Superior temporal gyrus (tissue), 1 donor: ENCODE results near the gene FBXO42.
"Not testable (repeated sequence)": the region's sequence is repeated elsewhere in the genome, so short reads cannot be mapped to it uniquely, and the experiment has no call there.

ENCODE experiments used
- DNase-seq: peaks from one replicate; pipeline ENCODE4 v3.0.0-alpha.2; 2016; ENCODE audit errors: extremely low spot score

The FBXO42 gene

GRCh38 chr1:16266411-16267118, 85.7 kb downstream of the FBXO42 start:
- no peak for DNase-seq

- no peak for DNase-seq
Measured at GRCh38 chr1:16262067-16262466, 90.2 kb downstream of the FBXO42 start.

- DNase-seq: no peak
Measured at GRCh38 chr1:16260814-16261213, 91.5 kb downstream of the FBXO42 start.

- DNase-seq: no peak
Measured at GRCh38 chr1:16258591-16259135, 93.6 kb downstream of the FBXO42 start.

GRCh38 chr1:16257968-16258367, 94.3 kb downstream of the FBXO42 start:
- no peak for DNase-seq

DNA sequence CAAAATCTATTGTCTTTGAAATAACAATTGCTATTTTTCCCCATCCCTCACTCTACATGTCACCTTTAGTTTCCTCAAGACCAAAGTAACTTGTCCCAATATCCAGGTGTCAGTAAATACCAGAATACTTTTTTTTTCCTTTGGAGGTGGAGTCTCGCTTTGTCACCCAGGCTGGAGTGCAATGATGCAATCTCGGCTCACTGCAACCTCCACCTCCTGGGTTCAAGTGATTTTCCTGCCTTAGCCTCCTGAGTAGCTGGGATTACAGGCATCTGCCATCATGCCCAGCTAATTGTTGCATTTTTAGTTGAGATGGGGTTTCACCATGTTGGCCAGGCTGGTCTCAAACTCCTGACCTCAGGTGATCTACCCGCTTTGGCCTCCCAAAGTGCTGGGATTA, 94.7 kb downstream of the FBXO42 start:
- not testable (repeated sequence) for DNase-seq

DNA sequence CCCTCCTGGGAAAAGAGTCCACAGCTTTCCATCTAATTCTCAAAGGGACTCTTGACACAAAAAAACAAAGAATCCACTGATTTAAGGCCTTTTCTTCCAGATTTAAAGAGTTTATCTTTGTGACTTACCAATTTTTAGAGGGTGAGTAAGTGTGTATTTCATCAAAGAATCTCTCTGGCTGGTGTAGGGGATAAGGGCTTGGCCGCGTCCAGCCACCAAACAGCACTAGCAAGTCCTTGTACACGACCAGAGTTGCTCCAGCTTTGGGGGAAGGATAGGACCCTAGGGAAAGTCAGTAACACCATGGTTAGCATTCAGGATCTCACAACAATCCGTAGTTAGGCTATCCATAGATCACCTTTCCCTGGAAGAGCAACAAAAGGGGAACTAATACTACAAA, 95.8 kb downstream of the FBXO42 start:
- DNase-seq: no peak

DNA sequence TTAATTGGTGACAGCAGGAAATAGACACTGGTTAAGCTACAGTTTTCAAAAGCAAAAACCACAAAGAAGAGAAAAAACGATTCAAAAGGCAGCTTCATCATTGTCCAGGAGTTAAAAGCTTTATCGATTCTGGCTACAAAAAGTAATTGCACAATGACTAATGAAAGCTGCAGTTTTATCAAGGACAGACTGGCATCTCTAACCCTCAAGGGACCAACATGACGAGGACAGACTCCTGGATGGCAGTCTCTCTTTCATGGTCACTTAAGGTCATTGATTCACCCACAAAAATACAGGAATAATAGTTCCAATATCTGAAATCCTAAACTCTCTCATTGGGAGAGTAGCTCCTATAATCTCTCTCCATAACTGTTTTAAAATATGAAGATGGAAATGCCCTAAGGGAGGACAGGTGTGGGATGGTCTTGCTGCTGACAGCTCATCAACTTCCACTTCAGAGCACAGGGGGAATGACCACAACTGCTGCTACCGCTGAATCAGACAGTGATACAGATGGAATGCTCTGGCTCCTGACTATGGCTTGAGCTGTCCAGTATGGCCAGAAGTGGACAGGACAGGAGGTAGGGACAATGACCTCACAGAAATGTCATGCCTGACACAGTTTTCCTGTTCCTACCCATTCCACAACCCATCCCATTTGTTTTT, 97.9 kb downstream of the FBXO42 start:
- DNase-seq: no peak

DNA sequence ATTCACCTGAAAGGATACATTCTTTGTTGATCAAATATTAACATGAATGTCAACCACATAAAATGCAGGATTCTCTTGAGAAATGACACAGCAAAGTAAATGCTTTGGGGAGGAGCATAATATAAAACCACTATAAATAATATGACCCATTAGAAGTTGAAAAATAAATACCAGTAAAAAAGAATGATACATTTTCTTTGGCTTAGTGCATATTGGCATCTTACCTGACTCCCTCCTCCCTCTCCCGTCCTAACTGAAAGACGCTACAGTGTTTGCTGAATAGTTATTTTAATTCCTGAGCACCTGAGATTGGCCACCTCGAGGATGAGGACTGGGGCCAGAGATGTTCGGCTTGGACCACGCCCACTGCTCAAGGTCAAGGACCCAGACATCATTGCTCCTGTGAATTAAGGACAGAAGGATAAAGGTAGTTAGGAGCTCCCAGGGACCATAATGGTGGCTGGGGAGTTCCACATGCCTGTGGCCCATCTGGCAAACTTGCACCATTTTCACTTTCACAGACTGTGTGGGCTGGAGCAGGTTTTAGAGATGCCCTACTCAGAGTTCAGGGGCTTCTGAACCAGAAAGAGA, 98.9 kb downstream of the FBXO42 start:
- DNase-seq: no peak

DNA sequence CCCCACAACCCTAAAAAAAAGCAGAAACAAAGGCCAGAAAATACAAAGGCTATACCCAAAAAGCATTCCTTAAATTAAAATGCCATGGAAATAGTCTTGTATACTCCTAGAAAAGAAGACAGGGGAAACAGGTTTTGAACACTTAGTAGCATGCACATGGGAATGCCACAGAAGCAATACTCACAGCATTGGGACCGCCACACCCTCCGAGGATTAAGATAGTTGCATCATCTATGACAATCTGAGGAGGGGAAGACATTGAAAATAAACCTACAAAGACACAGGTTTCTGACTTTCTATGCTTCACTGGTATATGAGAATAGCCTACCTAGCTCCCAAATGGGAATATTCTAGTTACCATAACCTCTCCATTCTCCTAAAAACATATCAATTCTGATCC, 99.4 kb downstream of the FBXO42 start:
- DNase-seq: no peak

DNA sequence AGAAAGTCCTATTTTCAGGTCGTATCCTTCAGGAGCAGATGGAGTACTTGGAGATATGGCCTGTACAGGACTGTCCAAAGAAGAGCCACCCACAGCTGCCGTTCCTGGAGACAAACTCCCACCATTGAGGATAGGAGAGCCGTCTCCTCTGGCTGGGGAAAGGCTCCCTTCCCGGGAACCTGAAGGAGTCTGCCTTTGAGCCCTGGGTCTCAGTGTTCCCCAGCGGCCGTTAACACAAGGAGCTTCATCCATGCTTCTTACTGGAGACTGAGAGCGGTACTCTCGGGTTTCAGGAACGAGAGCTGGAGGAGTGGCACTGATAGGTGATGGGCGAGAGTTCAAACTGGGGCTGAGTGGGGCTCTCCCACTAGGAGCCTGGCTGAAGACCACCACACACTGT, 100.9 kb downstream of the FBXO42 start:
- no peak for DNase-seq

DNA sequence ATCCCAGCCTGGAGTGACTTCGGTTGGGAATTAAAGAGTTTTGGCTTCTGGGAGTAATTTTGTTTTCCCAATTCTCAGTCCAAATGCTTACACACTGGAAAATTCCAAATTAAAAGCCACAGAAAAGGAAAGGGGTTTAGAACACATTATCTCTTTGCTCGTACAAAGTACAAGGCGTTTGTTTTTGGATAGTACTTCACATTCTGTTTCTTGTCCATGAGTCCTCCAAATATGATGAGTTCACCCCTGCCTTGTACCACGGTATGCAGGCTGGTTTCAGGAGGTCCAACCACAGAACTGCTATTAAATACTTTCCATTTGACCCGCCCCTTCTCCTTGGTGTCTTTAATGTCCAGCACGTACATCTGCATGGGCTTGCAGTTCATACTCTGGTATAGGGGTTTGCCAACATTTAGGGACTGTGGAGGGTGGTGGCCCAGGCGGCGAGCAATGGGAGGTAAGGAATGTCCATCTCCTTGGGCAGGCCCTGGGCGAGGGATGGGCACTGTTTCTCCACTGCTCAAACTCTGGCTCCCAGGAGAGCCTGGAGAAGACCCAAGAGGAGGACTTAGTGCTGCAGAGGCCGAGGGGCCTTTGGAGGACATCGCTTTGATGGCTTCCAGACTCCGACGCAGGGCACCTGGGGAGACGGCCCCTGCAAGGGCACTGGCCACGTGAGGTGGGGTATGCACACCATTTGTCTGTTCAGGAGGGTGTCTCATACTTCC, 101.6 kb downstream of the FBXO42 start:
- no peak for DNase-seq

- no peak for DNase-seq
Measured at GRCh38 chr1:16249596-16250241, 102.6 kb downstream of the FBXO42 start.

- peak; percentile 85 for DNase-seq
Measured at GRCh38 chr1:16248603-16249516, 103.4 kb downstream of the FBXO42 start.

DNA sequence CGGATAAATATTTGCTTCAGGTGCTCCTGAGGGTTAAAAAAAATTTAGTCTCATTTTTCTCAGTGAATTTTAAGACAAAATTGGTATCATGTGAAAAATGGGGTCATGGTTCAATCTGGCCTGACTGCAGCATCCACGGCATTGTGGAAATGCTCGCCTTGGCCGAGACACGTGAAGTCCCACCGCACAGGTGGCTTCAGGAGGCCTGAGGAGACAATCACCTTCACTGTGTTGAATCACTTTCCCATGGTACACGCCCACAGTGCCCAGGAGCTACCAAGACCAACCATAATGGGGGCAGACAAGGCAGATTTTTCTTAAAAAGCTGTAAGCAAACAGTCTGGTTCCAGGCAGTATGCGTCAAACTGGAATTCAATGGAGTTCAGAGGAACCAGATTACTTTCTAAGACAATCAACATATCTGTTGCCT, 104.3 kb downstream of the FBXO42 start:
- DNase-seq: no peak

- no peak for DNase-seq
Measured at GRCh38 chr1:16247441-16247840, 104.8 kb downstream of the FBXO42 start.

GRCh38 chr1:16246961-16247360, 105.3 kb downstream of the FBXO42 start:
- no peak for DNase-seq

DNA sequence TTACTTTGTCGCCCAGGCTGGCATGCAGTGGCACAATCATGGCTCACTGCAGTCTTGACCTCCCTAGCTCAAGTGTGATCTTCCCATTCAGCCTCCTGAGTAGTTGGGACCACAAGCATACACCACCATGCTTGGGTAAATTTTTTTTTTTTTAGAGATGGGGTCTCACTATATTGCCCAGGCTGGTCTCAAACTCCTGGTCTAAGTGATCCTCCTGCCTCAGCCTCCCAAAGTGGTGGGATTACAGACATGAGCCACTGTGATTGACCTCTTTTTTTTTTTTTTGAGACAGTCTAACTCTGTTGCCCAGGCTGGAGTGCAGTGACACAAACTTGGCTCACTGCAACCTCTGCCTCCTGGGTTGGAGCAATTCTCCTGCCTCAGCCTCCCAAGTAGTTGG, 106.0 kb downstream of the FBXO42 start:
- not testable (repeated sequence) for DNase-seq

GRCh38 chr1:16245476-16246196, 106.6 kb downstream of the FBXO42 start:
- DNase-seq: no peak
